GM18907 (cell line): ENCODE data around the gene ZSWIM3.
"Not testable (repeated sequence)": the region's sequence is repeated elsewhere in the genome, so short reads cannot be mapped to it uniquely, and the experiment has no call there.

Source experiments
- ATAC-seq: cut with Tn5 transposase; IDR thresholded peaks from one replicate; pipeline ENCODE4 v1.9.1; 2021; ENCODE audit warnings: mild to moderate bottlenecking, moderate library complexity; ENCODE audit not compliant: unreplicated experiment

ZSWIM3 gene

GRCh38 chr20:45857114-45857881, at the start of gene ZSWIM3, which contains the start of gene ACOT8:
Gene ZSWIM3 (plus strand): TSS chr20:45857614. CDS start chr20:45857826, 212 bp downstream.
Gene ACOT8 (minus strand): TSS chr20:45857392. CDS start chr20:45857315, 77 bp downstream.
- ATAC-seq, result peak; percentile 95

GRCh38 chr20:45810191-45810970, 47.0 kb upstream of the ZSWIM3 start:
- ATAC-seq, result no peak

- peak; percentile 96 for ATAC-seq
Observed at GRCh38 chr20:45812157-45813005, 45.0 kb upstream of the ZSWIM3 start, which contains the start of gene UBE2C. Gene UBE2C (plus strand): TSS chr20:45812644. CDS start chr20:45812696, 52 bp downstream.

- peak; percentile 7 for ATAC-seq
Observed at GRCh38 chr20:45813006-45813340, 44.4 kb upstream of the ZSWIM3 start.

GRCh38 chr20:45813489-45813888, 43.9 kb upstream of the ZSWIM3 start:
- ATAC-seq, result no peak

- ATAC-seq, result no peak
Observed at GRCh38 chr20:45814314-45814713, 43.1 kb upstream of the ZSWIM3 start.

- no peak for ATAC-seq
Observed at GRCh38 chr20:45816951-45817350, 40.5 kb upstream of the ZSWIM3 start.

- no peak for ATAC-seq
Observed at GRCh38 chr20:45817376-45818194, 39.8 kb upstream of the ZSWIM3 start.

GRCh38 chr20:45818239-45818638, 39.2 kb upstream of the ZSWIM3 start:
- no peak for ATAC-seq

GRCh38 chr20:45819466-45819865, 37.9 kb upstream of the ZSWIM3 start:
- ATAC-seq, result no peak

- no peak for ATAC-seq
Observed at GRCh38 chr20:45821947-45822346, 35.5 kb upstream of the ZSWIM3 start.

GRCh38 chr20:45822857-45823256, 34.6 kb upstream of the ZSWIM3 start:
- ATAC-seq, result no peak

- ATAC-seq, result no peak
Observed at GRCh38 chr20:45823949-45824835, 33.2 kb upstream of the ZSWIM3 start.

- ATAC-seq, result no peak
Observed at GRCh38 chr20:45826381-45827019, 30.9 kb upstream of the ZSWIM3 start.

- ATAC-seq, result no peak
Observed at GRCh38 chr20:45827030-45827652, 30.3 kb upstream of the ZSWIM3 start, which contains the start of gene TNNC2. Gene TNNC2 (minus strand): TSS chr20:45827312. CDS start chr20:45827248, 64 bp downstream.

GRCh38 chr20:45827712-45828111, 29.7 kb upstream of the ZSWIM3 start:
- no peak for ATAC-seq

- ATAC-seq, result no peak
Observed at GRCh38 chr20:45828589-45828988, 28.8 kb upstream of the ZSWIM3 start.

- not testable (repeated sequence) for ATAC-seq
Observed at GRCh38 chr20:45829673-45830106, 27.7 kb upstream of the ZSWIM3 start.
